HG02623 (cell line): ENCODE measurements around the gene CAMK1D.
"Not testable (repeated sequence)": the region's sequence is repeated elsewhere in the genome, so short reads cannot be mapped to it uniquely, and the experiment has no call there.

Experiments used
- ATAC-seq: cut with Tn5 transposase; IDR thresholded peaks from one replicate; pipeline ENCODE4 v1.9.1; 2021; ENCODE audit warnings: moderate library complexity; ENCODE audit not compliant: unreplicated experiment

CAMK1D gene

DNA sequence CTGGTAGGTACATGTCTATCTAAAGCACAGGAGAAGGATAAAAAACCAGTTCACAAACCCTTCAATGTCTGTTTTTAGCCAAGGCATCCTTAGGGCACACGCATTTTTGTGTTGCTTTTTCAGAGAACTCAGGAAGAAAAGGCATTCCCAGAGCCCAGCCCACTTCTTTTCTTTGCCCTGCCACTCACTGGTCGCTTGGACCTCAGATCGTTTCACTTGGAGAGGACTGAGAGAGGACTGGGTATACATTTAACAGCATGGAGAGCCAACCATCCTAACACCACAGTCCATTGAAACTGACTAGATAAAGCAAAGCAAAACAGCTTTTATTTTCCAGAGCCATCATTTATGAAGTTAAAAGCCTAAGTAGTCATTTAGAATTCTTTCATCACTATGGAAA is 194.2 kb downstream of the CAMK1D start:
- ATAC-seq, result no peak

DNA sequence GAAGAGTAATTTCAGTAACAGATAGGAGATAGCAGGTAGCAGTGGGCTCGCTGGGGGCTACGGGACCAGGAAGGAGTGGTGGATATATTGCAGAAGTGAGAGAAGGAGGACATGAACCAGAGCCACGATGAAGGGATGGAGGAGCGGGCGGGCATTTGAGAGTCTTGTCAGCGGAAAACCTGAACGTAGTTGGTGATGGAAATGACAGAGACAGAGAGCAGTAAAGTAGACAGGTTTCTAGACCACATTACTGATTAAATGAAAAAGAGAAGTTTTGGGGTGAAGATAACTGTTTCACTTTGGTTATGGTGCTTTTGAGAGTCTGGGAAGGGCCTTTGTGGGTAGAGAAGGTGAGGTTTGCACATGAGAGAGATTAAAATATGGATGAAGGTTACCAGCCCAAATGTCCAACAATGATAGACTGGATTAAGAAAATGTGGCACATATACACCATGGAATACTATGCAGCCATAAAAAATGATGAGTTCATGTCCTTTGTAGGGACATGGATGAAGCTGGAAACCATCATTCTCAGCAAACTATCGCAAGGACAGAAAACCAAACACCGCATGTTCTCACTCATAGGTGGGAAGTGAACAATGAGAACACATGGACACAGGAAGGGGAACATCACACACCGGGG is 196.9 kb downstream of the CAMK1D start:
- not testable (repeated sequence) for ATAC-seq

DNA sequence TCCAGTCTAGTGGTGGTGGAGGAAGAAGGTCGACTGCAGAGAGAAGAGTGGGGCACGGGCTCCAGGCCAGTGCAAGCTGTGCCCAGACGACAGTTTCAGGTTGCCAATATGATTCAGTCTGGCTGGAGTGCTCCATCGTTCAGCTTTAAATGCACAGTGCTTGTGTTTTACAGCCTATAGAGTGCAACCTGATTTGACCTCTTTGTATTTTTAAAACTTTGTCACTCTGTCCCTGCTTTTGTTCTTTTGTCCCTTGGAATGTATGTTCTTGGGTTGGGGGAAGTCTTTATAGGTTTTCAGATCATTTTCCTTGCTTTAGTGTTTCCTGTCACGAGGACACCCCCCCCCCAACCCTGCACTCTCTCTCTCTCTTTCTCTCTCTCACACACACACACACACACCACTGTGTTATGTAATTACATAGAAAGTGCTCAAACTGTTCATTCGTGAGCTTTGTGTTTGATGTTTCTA is 198.0 kb downstream of the CAMK1D start:
- ATAC-seq, result no peak

GRCh38 chr10:12549297-12549696 is 199.9 kb downstream of the CAMK1D start:
- no peak for ATAC-seq

DNA sequence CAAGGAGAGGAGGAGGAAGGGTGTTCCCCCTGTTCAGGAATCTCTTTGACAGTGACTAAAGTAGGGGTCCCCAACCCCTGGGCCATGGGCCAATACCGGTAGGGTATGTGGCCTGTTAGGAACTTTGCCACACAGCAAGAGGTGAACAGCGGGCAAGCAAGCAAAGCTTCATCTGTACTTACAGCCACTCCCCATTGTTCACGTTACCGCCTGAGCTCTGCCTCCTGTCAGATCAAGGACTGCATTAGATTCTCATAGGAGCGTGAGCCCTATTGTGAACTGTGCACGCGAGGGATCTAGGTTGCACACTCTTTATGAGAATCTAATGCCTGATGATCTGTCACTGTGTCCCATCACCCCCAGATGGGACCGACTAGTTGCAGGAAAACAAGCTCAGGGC is 201.6 kb downstream of the CAMK1D start:
- ATAC-seq, result no peak

DNA sequence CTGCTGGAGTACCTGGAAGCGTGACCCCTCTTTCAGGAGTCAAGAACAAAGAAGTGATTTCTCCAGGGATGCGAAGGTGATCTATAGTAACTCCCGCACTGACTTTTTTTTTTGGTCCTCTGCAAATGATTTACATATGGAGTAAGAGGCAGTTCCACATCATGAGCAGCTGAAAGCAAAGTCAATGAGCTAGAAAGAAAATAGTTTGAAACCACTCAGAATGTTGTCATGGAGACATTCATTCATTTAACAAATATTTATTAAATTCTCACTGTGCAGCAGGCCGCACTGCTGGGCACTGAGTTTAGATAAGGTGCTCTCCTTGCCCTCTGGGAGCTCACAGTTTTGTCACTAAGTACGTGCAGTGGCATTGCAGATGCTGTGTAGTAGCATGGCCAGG is 206.7 kb downstream of the CAMK1D start:
- no peak for ATAC-seq

DNA sequence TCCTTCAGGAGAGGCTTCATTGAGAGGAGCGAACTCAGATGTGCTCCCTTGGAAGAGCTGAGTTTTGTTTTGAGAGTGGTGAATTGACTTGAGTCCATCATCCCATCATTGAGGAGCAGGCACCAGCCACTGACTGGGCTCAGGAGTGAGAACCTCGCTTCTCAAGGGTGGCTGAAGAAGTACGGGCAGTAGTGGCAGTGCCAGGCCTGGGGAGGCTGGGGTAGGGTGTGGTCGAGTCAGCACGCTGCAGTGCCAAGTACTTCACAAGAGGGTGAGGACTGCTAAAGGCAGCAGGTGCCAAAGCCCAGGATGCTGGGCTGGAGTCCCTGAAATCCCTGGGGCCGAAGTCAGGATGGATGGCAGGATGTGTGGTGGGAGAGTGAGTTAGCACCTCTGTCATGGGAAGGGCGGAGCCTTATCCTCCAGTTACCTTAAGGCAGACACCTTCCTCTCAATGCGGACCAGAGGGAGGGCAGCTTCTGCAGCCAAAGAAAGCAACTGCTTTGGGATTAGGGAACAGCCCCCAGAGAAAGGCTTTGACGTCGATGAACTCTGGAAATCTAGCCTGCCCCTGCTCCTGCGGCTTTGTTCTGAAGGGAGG is 210.3 kb downstream of the CAMK1D start:
- no peak for ATAC-seq

- ATAC-seq, result no peak
These were observed 212.0 kb downstream of the CAMK1D start for GRCh38 chr10:12561307-12561706.

GRCh38 chr10:12561720-12562119 is 212.4 kb downstream of the CAMK1D start:
- no peak for ATAC-seq

DNA sequence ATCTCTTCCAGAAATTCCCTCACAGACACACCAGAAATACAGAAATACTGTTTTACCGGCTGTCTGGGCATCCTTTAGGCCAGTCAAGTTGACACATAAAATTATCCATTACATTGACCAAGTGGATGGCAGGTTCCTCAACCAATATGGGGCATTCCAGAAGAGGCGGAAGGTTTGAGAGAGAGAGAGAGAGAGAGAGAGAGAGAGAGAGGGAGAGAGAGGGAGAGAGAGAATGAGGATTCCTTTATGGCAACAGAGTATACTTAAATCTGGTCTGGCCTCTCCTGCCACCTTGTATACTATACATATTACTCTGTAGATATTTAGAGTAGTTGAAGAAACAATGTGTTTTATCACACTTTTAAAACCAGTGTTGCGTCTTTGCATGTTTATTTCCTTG is 214.1 kb downstream of the CAMK1D start:
- no peak for ATAC-seq

GRCh38 chr10:12564173-12564572 is 214.8 kb downstream of the CAMK1D start:
- ATAC-seq, result no peak

DNA sequence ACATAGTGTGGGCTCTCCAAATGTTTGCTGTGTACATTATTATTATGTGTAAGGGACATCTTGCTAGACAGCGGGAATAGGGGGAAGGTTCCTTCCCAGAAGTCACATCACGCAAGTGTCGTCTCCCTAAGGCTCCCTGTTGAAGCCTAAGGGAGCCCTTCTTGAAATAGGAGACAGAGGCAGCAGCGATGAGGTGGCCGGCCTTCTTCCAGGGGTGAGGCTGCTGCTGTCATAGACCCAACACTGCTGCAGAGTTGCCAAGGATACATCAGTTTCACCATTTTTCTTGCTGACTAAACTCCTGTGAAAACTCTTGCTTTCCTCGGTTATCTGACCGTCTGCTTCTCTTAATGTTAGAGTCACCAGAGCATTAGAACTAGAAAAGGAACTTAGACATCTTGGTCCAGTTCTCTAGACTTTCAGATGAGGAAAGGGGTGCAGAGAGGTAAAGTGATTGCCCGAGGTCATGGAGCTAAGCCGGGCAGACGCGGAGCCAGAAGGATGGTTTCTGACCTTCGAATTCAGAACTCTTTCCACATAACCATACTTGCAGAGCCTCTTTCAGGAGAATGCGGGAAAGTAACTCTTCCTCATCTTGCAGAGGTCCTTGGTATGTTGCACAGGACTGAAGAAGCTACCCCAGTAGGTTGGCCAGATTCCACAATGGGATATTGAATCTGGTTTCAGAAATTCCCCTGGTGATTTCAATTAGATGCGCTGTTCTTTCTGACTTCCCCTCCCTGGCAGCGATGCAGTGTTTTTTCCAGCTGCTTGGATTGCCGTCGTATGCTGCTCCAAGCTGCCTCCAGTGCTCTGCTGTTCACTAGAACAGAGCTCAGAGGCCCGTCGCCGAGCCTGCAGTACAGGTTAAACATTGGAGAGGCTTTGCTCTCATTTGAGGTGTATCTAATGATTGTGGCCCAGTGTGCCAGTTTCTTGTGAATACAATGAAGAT is 217.1 kb downstream of the CAMK1D start:
- ATAC-seq, result no peak

DNA sequence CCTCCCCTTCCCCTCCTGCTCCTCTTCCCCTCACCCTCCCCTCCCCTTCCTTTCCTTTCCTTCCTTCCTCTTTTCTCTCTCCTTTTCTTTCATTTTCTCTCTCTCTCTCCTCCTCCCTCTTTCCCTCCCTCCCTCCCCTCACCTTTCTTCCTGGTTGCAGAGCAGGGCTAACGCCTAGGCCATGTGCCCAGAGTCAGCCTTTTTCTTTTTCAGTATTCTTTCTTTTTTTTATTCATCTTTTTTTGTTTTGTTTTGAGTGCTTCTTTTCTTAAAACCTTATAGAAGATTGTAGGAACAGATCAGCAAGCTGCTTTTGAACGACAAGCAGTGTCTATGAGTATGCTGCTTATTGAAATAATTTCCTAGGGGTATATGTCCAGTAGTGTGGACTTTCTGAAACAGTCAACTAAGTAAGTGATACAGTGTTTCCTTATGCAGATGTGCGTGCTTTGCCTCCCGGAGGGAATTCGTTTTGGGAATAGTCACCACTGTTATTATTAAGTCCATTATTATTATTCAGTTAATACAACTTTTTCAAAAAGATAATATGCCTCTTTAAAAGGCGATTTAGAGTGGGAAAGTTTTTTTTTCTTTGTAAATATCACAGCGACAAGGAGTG is 219.2 kb downstream of the CAMK1D start:
- ATAC-seq, result no peak

GRCh38 chr10:12572281-12572680 is 222.9 kb downstream of the CAMK1D start:
- no peak for ATAC-seq

DNA sequence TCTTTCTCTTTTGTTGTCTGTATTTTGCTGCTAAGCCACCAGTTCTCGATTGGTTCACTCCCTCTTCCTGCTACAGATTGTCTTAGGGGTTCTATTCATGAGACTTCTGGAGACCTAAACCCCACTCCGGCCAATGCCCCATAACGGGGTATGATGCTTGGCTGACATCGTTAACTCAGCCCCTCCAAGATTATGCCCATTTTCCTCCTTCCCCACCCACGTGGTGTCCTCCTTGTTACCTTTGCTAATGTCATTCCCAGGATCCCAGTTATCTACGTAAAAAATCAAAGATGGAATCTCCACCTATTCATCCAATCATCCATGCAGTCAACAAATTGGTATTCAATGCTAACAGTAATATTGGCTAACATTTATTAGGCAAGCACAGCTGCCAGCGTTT is 228.3 kb downstream of the CAMK1D start:
- ATAC-seq, result no peak

DNA sequence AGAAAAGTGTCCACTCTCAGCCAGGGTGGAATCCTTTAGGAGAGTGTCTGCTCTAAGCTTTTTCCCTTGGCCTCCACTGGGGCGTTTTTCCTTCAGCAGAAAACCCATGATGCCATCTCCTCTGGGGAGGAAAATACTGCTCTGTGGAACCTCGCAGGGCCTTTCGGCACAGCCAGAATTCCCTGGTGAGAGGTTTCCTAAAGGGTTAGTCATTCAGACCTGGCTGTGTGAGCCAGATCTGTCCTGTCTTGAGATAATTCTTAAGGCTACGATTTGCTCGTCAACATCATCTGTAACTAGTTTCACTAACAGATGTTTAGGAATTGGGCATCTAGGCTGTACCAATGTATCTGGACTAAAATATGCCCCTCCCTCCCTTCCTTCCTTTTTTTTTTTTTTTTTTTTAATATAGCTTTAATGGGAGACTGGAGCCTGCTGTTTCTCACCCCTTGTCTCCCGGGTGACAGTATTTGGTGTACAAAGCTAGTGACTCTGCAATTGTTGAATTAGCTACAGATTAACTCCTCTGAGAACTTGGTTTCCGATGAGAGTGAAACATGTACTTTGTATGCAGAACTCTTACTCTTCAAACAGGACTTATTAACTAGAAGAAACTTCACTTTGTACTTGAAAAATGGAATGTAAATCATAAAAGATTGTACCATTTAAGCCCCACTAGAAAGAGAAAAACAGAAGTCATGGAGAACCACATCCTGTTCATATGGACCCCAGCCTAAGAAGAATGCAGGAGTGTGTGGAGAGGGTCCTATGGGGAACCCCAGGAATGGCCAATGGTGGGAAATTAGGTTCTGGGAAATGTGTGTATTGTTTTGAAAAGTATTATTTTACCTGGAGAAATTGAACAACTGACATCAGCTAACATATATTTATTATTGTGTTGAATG is 230.9 kb downstream of the CAMK1D start:
- peak; percentile 73 for ATAC-seq

GRCh38 chr10:12583891-12584595 is 234.7 kb downstream of the CAMK1D start:
- no peak for ATAC-seq

- ATAC-seq, result no peak
These were observed 237.4 kb downstream of the CAMK1D start for GRCh38 chr10:12586741-12587140.

- no peak for ATAC-seq
These were observed 238.1 kb downstream of the CAMK1D start for GRCh38 chr10:12587451-12587888.
